AG10803 (cell line): Measurements from ENCODE around the gene KCNC2.

Experiments used
- DNase-seq: peaks from one replicate; pipeline ENCODE4 v3.0.0; 2010; ENCODE audit warnings: low read depth
- H3K4me3 ChIP-seq: 2 replicates; pipeline ENCODE4 v1.5.1; 2011; ENCODE audit warnings: mild to moderate bottlenecking, low read length, control low read depth
- TF ChIP-seq, protein P1 (sequence below): conservative IDR thresholded peaks from 2 replicates; pipeline ENCODE4 v1.5.1; 2011; ENCODE audit warnings: mild to moderate bottlenecking, low read length, control low read depth, inconsistent platforms

The KCNC2 gene

DNA sequence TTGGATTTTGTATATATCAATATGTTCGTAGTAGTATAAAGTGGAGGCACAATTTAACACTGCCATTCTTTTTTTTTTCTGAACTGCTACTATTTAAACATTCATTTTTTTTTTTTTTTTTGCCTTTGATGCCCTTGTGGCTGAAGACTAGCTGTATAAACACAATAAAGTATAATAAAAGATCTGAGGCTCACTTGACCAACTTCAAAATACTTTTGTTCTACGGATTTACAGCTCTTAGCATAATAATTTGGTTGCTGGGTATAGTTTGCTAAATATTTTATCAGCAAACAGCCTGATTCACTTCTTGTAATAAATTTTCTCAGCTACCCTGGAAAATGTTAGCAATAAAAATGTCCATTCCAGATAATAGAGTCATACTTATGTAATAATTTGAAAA lies 128.3 kb downstream of the KCNC2 start:
- DNase-seq, result no peak
- TF ChIP-seq, protein P1, sequence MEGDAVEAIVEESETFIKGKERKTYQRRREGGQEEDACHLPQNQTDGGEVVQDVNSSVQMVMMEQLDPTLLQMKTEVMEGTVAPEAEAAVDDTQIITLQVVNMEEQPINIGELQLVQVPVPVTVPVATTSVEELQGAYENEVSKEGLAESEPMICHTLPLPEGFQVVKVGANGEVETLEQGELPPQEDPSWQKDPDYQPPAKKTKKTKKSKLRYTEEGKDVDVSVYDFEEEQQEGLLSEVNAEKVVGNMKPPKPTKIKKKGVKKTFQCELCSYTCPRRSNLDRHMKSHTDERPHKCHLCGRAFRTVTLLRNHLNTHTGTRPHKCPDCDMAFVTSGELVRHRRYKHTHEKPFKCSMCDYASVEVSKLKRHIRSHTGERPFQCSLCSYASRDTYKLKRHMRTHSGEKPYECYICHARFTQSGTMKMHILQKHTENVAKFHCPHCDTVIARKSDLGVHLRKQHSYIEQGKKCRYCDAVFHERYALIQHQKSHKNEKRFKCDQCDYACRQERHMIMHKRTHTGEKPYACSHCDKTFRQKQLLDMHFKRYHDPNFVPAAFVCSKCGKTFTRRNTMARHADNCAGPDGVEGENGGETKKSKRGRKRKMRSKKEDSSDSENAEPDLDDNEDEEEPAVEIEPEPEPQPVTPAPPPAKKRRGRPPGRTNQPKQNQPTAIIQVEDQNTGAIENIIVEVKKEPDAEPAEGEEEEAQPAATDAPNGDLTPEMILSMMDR, result no peak
- no peak overlapping the region for H3K4me3 ChIP-seq

DNA sequence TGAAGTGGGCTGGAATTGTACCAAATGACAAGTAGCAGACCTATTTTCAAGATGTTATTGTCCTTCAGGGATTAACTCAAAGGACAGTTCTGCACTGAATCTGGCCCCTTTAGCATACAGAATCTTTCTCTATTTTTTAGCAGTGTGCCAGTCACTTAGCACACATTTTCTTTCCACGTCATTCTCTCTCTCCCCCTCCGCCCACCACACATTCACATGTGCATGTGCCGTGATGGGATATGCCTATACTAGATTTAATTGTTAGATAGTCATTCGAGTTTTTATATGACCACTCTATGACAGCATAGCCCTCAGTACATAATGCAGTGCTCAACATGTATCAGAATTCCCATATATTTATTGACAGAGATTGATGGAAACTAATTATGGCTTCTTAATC lies 129.1 kb downstream of the KCNC2 start:
- no peak for DNase-seq
- H3K4me3 ChIP-seq, result no peak overlapping the region
- TF ChIP-seq, protein P1, result no peak

DNA sequence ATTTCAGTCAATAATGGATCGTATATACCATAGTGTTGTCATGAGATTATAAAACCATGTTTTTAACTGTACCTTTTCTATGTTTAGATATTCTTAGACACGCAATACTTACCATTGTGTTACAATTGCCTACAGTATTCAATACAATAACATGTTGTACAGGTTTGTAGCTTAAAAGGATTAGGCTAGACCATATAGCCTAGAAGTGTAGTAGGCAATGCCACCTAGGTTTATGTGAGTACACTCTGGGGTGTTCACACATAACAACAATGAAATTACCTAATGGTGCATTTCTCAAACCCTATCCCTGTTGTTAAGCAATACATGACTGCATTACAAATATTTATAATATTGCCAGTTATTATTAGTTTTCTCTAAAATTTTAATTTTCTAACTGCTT lies 144.2 kb downstream of the KCNC2 start:
- TF ChIP-seq, protein P1, result no peak
- no peak for DNase-seq
- no peak overlapping the region for H3K4me3 ChIP-seq

DNA sequence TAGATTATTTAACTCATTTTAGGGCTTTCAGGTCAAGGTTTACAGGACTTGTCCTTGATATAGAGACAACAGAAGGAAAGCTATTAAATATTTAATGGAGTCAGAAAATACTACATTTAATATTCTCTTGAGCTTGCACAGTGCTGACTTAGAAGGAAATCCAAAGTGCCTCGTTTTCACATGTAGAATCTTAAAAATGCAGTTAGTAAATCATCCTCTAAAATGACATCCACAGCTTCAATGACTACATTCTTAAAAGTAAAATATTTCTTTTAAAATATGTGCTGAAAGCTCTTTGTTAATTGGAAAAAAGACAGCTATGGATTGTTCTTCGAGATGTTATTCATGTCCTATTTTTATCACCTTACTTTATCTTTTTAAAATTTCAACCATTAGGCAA lies 146.9 kb downstream of the KCNC2 start:
- no peak overlapping the region for H3K4me3 ChIP-seq
- no peak for DNase-seq
- TF ChIP-seq, protein P1, result no peak

DNA sequence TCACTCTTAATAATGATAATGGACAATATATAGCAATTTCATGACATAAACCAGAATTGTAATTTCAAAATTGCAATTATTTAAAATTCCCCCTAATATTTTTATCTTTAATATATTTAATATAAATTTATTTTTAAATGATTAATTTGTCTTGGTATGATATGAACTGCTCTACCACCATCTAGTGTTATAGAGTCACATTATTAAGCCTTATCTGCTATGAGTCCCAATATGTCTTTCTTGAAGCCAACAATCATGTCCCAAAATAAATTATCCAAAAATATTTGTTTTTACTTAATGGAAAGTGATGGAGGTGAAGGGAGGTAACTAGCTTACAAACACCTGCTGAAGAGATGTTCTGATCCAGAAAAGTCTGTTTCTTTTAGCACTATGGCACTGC lies 151.4 kb downstream of the KCNC2 start:
- DNase-seq, result no peak

DNA sequence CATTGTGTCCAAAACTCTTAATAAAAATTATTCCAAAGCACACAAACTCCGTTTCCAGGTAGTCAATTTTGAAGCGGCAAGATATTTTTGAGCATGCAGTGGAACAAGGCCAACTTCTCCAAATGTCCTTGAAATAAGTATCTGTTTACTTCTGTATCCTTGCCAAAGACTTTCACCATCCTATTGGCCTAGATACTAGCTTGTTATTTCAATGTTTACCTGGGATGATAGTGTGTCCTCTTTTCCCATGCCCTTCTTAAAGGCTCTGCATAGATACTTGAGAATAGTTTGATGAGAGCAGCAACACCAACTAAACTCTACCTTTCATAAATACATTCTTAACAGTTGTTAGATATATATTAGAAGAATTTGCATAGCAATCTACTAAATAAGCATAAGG lies 160.9 kb downstream of the KCNC2 start:
- DNase-seq, result no peak
- TF ChIP-seq, protein P1, result no peak
- H3K4me3 ChIP-seq, result no peak overlapping the region

More for the DNA sequence above, 151.4 kb downstream of the KCNC2 start:
- TF ChIP-seq, protein P1, result no peak
- no peak overlapping the region for H3K4me3 ChIP-seq

DNA sequence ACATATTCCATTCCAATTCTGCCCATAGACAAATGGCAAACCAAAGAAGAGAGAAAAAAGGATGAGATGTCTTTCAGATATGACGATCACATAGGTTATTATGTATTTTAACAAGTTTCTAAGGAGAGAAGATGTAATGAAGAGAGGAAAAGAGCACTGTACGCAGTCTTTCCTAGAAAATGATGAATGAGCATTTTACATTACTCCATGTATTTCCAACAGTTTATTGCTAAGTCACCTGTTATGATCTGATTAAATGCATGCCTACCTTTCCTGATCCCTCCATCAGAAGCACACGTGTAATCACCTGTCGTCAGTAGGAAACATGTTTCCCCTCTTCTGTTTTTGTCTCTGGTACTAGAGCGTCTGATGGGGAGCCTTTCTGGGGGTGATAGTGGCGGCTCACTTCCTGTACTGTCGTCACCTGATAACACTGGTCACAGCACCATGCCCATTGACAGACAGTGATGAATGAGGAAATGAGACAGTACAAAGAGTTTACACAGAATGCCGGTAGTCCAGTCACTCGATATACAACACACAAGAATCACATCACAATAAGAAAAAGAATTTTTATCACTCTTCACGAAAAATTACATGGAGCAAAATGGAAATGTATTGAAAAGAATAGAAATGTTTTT lies 161.6 kb downstream of the KCNC2 start:
- H3K4me3 ChIP-seq, result no peak overlapping the region
- DNase-seq, result no peak
- TF ChIP-seq, protein P1, result no peak
